ENCODE measurements around the gene EMILIN3.
"Not testable (repeated sequence)": the region's sequence is repeated elsewhere in the genome, so short reads cannot be mapped to it uniquely, and the experiment has no call there.

The EMILIN3 gene

DNA sequence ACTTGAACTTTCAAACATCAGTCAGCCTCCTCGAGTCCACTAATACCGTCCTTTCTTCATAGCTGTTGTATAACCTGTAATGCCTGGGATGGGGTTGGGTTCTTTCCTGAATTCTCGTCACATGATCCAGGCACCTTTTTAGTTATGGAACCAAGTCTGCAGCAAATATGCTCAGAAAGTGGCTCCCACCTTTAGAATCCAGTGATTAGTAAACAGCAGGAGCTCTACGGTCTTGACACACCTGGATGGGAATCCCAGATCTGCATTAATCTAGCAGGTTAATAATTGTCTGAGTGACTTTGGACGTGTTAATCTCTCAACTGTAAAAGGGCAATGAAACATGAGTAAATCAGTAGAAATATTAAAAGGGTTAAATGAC, 48.4 kb downstream of the EMILIN3 start:
- no peak for DNase-seq (ENCODE audit: low read depth in 2 of 2)

DNA sequence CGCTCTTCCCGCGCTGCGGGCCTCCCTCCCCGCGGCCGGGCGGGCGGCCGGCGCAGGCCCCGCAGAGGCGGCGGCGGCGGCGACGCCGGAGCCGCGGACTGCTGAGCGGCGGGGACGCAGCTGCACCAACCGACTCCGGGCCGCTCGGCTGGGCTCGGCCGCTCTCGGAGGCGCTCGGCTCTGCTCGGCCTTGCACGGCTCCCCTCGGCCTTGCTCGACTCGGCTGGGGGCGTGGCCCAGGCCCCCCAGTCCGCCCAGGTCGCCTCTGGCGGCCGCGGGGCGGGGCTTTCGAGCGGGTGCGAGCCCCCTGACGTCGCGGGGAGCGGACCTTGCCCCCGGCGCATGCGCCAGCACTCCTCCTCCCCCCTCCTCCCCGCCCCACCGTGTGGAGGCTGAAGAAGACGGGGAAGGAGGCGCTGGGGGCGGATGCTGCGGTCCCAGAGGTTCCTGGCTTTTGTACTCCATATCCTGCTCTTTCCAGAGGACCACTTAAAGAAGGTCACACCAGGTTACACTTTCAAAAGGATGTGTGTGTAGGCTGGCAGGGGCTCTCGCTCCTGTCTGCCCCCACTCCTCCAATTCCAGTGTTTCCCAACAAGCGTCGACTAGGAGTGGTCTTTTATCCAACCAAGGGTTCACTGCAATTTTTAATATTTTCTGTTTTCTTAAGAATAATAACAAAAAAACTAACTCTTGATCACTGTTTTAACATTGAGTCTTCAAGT, 48.9 kb downstream of the EMILIN3 start, which contains the start of gene ZHX3:
Gene ZHX3, minus strand, starts transcription at position 186 of the 725 bp plus-strand sequence. CDS start 112,815 bp downstream, outside the sequence.
- DNase-seq (ENCODE audit: low read depth in 2 of 2): peak; percentile 89 to 90

DNA sequence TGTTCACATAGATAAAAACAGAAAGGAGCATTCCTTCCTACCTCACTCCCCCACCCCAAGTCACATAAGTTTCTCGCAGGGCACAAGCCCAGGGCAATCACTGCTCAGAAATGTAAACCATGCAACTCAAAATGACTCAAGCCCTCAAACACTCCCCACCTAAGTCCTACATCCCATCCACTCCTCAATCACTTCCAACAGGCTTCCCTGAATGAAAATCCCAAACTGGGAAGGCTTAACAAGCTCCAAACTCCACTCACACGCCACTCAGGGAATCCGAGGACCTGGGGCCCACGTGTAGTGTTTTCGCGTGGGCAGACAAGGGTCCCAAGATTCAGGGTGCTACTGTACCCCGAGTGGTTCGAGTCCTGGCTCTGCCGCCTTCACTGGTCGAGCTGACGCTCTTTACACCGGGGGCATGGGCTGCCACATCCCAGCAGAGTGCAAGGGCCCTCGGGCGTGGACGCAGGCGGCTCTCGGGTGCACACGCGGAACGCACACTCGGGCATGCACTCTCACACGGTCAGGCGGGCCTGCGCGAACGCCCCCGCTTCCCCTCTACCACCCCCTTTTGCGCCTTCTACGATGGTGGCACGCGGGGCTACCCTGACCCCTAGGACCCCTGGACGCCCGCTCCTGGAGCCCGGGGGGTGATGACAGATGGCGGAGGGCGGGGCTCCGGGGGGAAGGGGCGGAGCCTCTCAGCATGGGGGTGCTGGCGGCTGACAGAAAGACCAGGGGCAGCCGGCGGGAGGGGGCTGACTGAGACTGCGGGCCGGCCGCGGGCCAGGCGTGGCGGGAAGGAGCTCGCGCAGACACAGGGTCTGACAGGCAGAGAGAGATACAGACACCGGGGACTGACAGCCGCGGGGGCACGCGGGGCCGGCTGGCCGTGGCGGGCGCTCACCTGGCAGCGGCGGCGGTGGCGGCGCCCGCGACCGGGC, 49.7 kb downstream of the EMILIN3 start:
- peak; percentile 52 to 58 for DNase-seq (ENCODE audit: low read depth in 2 of 2)

DNA sequence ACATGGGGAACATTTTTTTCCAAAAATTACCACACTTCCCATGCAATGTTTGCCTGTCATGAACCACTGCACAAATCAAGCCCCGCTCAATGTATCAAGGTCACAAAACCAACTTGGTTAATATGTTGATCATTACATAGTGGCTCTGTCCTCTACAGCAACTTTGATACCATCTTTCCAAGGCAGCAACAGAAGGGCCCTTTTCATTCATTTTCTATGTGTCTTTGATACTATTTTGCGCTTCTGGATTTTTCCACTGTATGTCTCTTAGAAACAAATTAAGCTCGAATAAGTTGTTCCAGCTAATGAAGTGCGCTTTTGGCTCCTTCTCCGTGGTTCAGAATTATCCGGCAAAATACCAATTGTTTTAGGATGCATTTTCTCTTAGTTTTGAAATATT, 50.6 kb downstream of the EMILIN3 start:
- DNase-seq (ENCODE audit: low read depth in 2 of 2): no peak

DNA sequence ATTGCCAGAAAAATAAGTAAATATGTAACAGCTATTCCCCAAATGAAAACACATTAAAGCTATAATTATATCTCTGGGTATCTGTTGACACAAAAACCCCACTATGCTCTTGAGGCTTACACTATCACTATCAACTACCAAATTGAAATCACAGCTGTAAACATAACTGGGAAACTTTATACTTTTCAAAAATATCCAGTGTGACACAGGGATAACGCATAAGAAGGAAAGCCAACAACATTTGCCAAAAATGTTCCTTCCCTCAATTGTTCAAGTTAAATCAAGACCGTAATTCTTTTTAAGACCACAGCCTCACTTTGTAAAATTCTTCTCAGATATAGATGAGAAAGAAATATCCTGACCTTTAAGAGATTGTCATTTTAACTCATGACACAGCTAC, 52.2 kb downstream of the EMILIN3 start:
- DNase-seq (ENCODE audit: low read depth in 2 of 2): no peak

DNA sequence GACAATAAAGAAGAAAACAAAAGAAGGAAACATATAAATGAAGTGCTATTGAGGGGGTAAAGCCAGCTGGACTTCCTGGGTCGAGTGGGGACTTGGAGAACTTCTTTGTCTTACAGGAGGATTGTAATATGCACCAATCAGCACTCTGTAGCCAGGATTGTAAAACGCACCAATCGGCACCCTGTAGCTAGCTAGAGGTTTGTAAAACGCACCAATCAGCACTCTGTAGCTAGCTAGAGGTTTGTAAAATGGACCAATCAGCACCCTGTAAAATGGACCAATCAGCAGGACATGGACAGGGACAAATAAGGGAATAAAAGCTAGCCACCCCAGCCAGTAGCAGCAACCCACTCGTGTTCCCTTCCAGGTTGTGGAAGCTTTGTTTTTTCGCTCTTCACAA, 54.6 kb downstream of the EMILIN3 start:
- not testable (repeated sequence) for DNase-seq (ENCODE audit: low read depth in 2 of 2)
